Measurements from ENCODE around the gene DCXR.

DCXR gene

DNA sequence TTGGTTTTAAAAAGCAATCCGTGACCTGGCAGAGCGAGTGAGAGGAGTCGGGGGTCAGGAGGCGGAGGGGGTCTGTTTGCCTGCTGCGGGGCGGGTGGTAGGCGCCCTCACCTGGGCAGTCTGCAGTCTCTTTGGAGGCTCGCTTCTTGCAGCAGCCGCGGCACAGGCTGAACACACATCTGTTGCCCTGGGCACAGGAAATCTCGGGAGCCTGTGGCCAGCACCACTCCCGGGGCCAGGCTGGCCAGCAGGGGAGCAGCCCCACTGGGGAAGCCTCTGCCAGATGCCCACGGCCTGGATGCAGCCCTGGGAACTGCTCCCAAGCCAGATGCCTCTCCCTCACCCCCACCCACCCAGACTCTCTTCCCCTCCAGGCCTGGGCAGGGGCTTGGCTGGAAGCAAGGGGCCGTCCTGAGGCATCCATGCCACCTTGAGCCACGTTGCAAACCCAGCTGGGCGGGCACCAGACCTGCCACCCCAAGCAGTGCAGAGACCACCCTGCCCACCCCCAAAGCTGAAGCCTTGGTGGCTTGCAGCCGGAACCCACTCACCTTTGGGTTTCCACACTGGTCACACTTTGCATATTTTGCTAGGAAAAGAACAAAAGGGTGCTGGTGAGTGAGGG is 20.8 kb upstream of the DCXR start:
- in situ Hi-C loops (cut with HindIII; ENCODE audit: low pct_ligation_motif_present, low pct_unique_long_range_greater_than_20kb, low sequenced_read_pairs): no loop called here
- no peak for DNase-seq

DNA sequence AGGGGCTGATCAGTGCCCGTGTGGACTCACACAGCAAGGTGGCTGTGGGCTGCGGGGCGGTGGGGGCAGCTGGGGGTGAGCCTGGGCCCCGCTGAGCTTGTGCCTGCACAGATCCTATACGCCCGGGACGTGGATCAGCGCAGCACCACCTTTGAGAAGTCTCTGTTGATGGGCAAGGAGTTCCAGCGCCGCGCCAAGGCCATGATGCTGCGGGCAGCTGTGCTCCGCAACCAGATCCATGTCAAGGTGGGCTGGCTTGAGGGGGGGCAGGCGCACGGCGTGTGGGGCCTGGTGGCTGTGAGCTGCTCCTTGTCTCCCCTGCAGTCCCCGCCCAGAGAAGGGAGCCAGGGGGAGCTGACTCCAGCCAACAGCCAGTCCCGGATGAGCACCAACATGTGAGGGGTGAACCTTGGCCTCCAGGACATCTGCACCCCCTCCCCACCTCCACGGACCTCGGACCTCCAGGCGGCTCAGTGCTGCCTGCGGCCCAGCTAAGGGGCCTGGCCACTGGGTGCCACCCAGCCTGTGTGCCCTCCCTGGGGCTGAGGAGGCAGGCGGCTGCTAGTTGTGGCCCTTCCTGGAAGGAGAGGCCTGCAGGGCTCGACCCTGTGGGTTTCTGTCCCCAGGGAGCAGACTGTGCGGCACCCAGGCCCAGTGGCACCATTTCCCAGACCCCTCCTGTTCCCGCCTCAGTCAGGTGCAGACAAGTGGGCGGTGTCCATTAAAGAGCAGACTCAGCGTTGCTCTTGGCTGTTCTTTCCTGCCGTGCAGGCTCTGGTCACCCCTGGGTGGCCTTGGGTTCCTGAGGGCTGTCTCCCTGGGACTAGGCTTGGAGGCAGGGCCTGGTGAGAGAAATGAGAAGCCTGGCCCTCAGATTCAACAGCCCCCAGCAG is 19.5 kb upstream of the DCXR start:
- DNase-seq: no peak
- in situ Hi-C loops (cut with HindIII; ENCODE audit: low pct_ligation_motif_present, low pct_unique_long_range_greater_than_20kb, low sequenced_read_pairs): no loop called here

DNA sequence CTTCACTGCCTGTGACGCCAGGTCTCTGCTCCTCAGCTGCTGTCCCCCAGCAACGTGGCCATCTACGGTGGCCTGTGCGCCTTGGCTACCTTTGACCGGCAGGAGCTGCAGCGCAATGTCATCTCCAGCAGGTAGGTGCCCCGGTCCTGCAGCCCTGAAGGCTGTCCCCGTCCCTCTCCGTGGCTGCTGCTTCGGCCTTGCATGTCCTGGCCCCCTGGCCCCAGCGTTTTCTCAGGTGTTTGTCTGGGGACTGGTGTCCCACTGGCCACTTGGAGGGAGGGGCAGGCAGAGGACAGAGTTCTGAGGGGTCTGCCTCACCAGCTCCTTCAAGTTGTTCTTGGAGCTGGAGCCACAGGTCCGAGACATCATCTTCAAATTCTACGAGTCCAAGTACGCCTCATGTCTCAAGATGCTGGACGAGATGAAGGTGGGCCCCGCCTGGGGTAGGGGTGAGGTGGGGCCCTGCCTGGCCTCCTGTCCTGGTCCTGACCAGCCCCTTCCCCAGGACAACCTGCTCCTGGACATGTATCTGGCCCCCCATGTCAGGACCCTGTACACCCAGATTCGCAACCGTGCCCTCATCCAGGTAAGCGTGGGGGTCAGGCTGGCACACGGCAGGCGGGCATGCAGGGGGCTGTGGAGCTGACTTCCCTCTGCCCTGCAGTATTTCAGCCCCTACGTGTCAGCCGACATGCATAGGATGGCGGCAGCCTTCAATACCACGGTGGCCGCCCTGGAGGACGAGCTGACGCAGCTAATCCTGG is 18.6 kb upstream of the DCXR start:
- DNase-seq: no peak
- in situ Hi-C loops (cut with HindIII; ENCODE audit: low pct_ligation_motif_present, low pct_unique_long_range_greater_than_20kb, low sequenced_read_pairs): no loop called here

DNA sequence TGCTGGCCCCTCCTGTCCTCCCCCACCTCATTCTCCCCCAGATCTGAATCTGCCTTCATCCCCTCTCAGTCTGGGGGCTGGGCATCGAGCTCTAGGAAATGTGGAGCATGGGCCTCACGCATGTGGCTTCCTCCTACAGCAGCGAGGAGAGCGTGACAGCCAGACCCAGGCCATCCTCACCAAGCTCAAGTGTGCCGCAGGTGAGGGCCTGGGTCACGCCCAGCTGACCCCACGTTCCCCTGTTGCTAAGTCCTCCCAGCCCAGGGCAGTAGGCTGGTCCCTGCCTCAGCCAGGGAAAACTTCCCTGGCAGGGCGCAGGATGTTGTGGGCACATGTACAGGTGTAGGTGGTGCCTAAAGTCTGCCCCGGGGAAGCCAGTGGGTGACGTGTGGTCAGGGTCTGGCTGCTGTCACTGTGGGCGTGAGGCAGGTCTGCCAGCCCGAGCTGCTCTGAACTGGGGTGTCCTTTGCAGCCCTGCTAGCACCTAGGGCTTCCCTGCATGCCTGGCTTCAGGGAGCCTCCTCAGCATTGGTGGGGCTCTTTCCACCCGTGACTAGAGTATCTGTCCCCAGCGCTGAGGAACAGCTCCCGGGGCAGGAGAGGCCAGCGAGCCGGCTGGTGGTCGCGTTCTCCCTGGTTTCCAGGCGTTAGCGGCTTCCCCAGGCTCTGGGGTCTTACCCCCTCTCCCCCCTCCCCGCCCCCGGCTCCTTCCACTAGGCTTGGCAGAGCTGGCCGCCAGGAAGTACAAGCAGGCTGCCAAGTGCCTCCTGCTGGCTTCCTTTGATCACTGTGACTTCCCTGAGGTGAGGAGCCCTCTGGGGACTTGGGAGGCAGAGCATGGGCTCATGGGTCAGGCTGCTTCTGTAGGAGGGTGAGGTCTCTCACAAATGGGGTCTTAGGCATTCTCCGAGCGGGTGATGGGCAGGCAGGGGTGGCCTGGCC is 17.8 kb upstream of the DCXR start:
- in situ Hi-C loops (cut with HindIII; ENCODE audit: low pct_ligation_motif_present, low pct_unique_long_range_greater_than_20kb, low sequenced_read_pairs): no loop called here
- DNase-seq: no peak

DNA sequence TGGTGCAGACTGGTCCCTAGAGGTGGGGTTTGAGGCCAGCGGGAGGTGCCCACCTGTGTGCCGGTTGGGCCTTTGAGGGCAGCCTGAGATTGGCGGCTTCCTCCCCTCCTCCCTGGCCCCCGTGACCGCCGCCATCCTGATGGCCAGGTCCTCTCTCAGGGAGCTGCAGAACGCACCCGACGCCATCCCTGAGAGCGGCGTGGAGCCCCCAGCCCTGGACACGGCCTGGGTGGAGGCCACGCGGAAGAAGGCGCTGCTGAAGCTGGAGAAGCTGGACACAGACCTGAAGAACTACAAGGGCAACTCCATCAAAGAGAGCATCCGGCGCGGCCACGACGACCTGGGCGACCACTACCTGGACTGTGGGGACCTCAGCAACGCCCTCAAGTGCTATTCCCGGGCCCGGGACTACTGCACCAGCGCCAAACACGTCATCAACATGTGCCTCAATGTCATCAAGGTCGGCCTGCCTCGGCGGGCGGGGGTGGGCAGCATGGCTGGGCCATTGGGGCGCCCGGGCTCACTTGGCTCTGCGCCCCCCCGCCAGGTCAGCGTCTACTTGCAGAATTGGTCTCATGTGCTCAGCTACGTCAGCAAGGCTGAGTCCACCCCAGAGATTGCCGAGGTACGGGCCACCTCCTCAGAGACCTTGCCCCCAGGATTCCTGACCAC is 17.0 kb upstream of the DCXR start:
- no peak for DNase-seq
- in situ Hi-C loops (cut with HindIII; ENCODE audit: low pct_ligation_motif_present, low pct_unique_long_range_greater_than_20kb, low sequenced_read_pairs): no loop called here

DNA sequence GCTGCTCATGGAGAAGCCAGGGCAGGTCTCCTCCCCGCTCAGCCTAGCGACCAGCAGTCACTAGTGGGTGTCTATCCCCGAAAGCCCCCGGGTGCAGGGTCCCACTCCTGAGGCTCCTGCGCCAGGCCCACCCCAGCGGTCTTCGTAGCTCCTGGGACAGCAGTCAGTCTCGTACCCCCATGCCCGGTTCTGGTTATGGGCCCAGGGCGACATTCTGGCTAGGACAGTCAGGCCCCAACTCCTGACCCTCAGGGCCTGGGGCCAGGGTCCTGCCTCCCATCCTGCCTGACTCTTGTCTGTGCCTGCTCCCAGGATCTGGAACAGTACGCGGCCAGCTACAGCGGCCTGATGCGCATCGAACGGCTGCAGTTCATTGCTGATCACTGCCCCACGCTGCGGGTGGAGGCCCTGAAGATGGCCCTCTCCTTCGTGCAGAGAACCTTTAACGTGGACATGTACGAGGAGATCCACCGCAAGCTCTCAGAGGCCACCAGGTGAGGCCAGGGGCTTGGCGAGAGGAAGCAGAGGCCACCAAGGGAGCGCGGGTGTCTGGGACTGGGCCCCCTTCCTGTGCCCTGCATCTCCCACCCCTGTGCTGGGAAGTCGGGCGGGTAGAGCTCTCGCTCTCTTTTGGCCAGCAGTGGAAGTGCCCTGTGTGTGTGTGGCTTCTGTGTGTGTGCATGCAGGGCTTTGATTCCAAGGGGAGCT is 16.2 kb upstream of the DCXR start:
- no peak for DNase-seq
- in situ Hi-C loops (cut with HindIII; ENCODE audit: low pct_ligation_motif_present, low pct_unique_long_range_greater_than_20kb, low sequenced_read_pairs): no loop called here

DNA sequence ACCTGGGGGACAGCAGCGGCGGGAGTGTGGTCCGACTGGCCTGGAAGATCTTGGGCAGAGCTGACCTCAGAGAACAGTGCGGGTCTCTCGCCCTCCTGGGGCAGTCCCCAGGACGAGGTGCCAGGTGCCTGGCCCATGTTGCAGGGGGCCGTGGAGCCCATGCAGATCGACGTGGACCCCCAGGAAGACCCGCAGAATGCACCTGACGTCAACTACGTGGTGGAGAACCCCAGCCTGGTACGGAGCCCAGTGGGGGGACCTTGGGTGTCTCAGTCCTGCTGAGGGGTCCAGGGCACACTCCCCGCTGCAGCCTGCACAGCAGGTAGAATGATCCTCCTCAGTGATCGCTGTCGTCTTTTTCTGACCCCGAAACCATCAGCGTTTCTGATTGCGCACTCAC is 15.6 kb upstream of the DCXR start:
- in situ Hi-C loops (cut with HindIII; ENCODE audit: low pct_ligation_motif_present, low pct_unique_long_range_greater_than_20kb, low sequenced_read_pairs): no loop called here
- DNase-seq: no peak

DNA sequence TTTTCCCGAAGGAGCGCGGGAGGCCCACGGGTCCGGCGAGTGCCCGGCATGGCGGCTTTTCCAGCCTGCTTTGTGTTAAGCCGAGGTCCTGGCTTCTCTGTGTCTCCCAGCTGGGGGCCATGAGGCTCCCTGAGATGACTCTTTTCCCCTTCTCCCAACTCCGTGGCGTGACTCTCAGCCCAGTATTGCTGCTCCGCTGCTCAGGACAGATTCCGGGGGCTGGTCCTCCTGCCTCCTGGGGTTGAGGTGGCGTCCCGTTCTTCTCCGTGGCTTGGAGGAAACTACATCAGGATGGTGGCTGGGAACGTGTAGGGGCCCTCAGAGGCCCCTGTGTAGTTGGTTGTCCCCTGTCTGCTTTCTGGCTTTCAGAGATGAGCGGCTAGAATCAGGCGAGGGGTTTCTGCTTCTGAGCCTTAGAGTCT is 15.2 kb upstream of the DCXR start:
- DNase-seq: no peak
- in situ Hi-C loops (cut with HindIII; ENCODE audit: low pct_ligation_motif_present, low pct_unique_long_range_greater_than_20kb, low sequenced_read_pairs): no loop called here

DNA sequence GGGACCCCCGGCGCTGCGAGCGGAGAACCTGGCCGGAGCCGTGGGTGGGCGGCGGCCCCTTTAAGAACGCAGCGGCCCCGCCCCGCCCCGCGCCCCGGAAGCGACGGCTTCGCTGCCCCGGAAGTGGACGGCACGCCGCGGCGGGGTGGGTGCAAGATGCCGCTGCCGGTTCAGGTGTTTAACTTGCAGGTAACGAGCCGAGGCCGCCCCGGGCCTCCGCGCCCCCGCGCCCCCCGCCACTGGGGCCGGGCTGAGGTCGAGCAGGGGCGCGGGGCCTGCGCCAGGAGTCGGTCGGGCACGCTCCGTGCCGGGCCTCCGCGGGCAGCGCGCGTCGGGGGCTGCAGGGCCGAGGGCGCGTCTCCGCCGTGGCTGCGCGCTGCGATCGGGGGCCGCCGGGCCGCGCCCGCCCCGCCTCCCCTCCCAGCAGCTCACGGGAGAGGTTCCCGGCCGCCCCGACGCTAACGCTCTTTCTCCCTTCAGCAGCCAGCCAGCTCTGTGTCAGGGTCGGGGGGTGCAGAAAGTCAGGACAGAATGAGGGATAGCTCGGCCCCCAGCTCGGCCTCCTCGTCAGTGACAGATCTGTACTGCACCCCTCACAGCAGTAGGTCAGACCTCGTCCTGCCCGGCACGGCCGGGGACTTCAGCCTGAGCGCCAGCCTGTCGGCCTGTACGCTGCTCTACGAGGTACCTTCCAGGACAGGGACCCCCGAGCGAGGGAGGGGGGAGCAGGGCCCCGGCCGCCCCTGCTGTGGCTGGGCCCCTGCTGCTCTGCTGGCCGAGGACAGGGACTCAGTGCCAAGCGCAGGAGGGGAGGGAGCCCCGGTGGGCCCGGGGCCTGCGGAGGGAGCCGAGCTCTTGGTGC is 14.5 kb upstream of the DCXR start, which contains the start of the genes GPS1 and RFNG:
Gene GPS1, plus strand, starts transcription at position 123 of the 862 bp plus-strand sequence. Its CDS starts 34 bp downstream, at position 157.
Gene RFNG, minus strand, starts transcription at position 36 of the 862 bp plus-strand sequence. CDS start 45 bp downstream, outside the sequence.
- DNase-seq: peak; percentile 63
- in situ Hi-C loops (cut with HindIII; ENCODE audit: low pct_ligation_motif_present, low pct_unique_long_range_greater_than_20kb, low sequenced_read_pairs): no loop called here

DNA sequence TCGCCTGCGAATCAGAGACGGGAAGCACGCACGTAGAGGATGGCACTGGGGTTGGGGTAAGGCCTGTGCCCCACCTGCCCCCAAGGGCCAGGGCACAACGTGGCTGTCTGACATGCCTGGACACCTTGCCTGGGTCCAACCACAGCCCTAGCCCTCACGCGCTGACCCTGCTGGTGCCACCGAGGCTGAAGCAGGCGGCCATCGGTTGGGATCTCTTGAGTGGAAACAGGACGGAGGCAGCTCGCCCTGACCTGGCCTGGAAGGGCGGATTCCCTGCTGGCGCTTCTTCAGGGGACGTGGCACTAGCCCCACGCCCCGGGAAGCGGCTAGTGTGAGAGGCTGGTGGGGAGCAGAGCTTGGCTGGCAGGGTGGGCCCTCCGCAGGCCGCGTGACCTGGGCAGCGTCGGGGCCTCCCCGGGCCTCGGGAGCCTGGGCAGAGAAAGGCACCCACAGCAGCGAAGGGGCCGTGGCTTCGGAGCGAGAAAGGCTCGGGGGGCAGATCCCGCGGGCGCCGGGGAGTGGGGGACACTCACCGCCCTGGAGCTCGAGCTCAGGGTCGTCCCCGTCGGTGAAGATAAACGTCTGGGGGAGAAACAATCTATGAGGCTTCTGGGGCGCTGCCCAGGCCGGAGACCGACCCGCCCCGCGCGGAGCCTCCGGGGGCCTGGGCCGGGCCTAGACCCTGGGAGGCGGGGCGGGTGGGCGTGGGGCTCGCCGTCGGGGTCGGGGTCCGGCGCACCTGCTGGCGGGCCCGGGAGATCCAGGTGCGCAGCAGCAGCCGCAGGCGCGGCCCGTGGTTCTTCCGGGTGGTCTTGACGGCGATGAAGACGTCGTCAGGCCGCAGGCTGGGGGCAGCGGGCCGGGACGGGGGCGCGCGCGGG is 13.5 kb upstream of the DCXR start:
- DNase-seq: no peak
- in situ Hi-C loops (cut with HindIII; ENCODE audit: low pct_ligation_motif_present, low pct_unique_long_range_greater_than_20kb, low sequenced_read_pairs): no loop called here

DNA sequence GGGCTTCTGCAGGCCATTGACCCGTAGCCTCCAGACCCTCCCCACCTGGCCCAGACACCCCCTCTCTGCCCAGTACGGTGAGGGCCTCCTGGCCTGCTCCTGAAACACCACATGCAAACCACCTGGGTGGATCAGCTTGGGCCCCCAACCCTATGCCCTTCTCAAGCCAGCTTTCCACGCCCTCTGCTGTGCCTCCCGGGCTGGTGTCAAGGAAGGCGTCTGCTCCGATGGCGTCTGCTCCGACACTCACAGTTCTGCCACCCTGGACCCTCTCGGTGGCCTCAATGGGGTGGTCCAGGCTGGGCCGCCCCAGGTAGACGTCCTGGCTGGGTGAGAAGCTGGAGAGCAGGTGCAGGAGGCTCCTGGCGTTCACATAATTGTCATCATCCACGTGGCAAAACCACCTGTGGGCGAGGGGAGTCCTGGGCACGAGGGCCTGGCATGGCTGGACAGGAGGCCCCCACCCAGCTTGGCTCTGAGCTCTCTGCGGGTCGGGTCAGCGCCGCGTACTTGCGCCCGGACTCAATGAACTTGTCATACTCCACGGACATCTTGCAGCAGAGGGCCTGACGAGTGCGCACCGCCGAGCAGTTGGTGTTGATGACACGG is 12.8 kb upstream of the DCXR start:
- no peak for DNase-seq
- in situ Hi-C loops (cut with HindIII; ENCODE audit: low pct_ligation_motif_present, low pct_unique_long_range_greater_than_20kb, low sequenced_read_pairs): no loop called here

DNA sequence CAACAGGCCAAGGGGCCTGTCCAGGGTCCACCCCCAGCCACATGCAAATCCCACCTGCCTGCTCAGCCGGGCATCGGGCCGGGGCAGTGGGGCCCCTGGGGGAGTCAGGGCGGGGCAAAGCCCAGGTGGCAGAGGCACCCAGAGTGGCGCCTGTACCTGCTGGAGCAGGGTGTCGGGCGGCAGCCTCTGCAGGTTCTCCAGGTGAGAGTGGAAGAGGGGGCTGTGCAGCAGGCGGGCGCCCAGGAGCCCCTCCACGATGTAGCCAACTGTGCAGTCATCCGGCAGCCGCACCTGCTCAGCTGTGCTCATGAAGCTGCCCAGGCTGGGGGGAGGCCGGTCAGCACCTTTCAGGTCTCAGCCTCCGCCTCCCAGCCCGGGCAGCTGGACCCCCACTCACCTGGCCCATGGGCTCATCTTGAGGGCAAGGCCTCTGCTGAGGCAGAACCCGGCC is 12.0 kb upstream of the DCXR start:
- in situ Hi-C loops (cut with HindIII; ENCODE audit: low pct_ligation_motif_present, low pct_unique_long_range_greater_than_20kb, low sequenced_read_pairs): no loop called here
- no peak for DNase-seq

DNA sequence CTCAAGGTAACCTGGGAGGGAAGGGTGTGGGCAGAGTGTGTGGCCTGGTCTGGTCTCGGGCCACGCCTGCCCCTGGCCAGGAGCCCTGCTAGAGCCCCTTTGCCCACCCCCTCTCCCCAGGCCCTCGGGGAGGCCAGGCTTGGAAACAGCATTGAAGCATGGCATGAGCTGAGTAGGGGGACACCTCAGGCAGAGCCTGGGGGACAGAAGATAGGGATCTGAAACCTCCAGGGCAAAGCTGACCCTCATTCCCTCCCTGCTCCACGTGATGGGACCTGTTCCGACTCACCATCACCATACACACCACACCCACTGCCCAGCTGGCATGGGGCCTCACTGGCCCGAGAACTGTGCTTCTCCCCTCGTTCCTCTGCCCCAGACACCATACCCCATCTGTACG is 11.6 kb upstream of the DCXR start:
- in situ Hi-C loops (cut with HindIII; ENCODE audit: low pct_ligation_motif_present, low pct_unique_long_range_greater_than_20kb, low sequenced_read_pairs): no loop called here
- no peak for DNase-seq

DNA sequence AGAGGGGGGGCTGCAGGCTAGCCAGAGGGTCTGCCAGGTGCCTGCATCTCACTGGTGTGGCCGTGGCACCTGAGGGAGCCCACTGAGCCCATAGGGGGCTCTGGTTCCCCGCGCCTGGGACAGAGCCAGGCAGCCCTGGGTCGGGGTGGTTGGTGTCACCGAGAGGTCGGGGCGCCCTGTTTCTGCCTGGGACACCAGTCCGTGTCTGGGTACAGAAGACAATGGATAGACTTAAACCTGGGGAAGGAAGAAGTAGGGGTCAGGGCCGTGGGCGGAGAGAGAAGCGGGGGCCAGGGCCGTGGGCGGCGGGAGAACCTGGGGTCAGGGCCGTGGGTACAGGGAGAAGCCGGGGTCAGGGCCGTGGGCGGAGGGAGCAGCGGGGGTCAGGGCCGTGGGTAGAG is 11.1 kb upstream of the DCXR start:
- no peak for DNase-seq
- in situ Hi-C loops (cut with HindIII; ENCODE audit: low pct_ligation_motif_present, low pct_unique_long_range_greater_than_20kb, low sequenced_read_pairs): no loop called here
